Activated T-helper 17 cell treated with anti-CD3 and anti-CD28 coated beads, Interleukin-2, amount 50 U/mL, for 72 hours (primary cell): ENCODE results near the gene WDFY2. TPM values are rescaled to one million over a fixed set of nuclear protein-coding genes. Genes with fewer than 3 reads are reported as not detected.

Experiments
- ATAC-seq: fragments of 150-1000 bp; cut with Tn5 transposase; replicated peaks from 2 replicates; pipeline ENCODE4 v1.10.0; 2021; ENCODE audit warnings: mild to moderate bottlenecking, moderate library complexity
- H3K27ac Mint-ChIP-seq: one replicate; pipeline ENCODE4 v1.8.0; 2022; ENCODE audit warnings: mixed read lengths
- H3K27me3 Mint-ChIP-seq: one replicate; pipeline ENCODE4 v1.8.0; 2022; ENCODE audit warnings: mixed read lengths
- H3K36me3 Mint-ChIP-seq: one replicate; pipeline ENCODE4 v1.8.0; 2022; ENCODE audit warnings: low read depth, mild to moderate bottlenecking, mixed read lengths
- H3K4me1 Mint-ChIP-seq: one replicate; pipeline ENCODE4 v1.8.0; 2022; ENCODE audit warnings: mixed read lengths
- H3K4me3 Mint-ChIP-seq: one replicate; pipeline ENCODE4 v1.8.0; 2022; ENCODE audit warnings: mild to moderate bottlenecking, mixed read lengths
- H3K9me3 Mint-ChIP-seq: one replicate; pipeline ENCODE4 v1.8.0; 2022; ENCODE audit warnings: mixed read lengths
- total RNA-seq, 2 donors: library from RNA; stranded (reverse); gene quantifications; one replicate each; pipeline ENCODE4 v1.2.3, GENCODE V29; 2022

The WDFY2 gene
- total RNA-seq, 2 donors from 2014 or later = 16.8 to 31.5 TPM

- Mint-ChIP-seq H3K27ac (peak overlapping the region; percentile 60), H3K27me3 (no peaks in the 10 kb centered on the region), H3K4me3 (no peak overlapping the region), H3K36me3 (peaks cover 10% of the 10 kb centered on the region), H3K4me1 (peaks cover 38% of the 10 kb centered on the region), H3K9me3 (no peaks in the 10 kb centered on the region)
- ATAC-seq = no peak
Measured at GRCh38 chr13:51624695-51625345, 40.6 kb downstream of the WDFY2 start.

GRCh38 chr13:51625555-51626345, 41.5 kb downstream of the WDFY2 start:
- Mint-ChIP-seq H3K9me3 (no peaks in the 10 kb centered on the region), H3K27me3 (no peaks in the 10 kb centered on the region), H3K4me1 (peaks cover 41% of the 10 kb centered on the region), H3K36me3 (peaks cover 10% of the 10 kb centered on the region), H3K4me3 (no peak overlapping the region), H3K27ac (peak overlapping the region; percentile 54)
- no peak for ATAC-seq

GRCh38 chr13:51626749-51627148, 42.5 kb downstream of the WDFY2 start:
- no peak for ATAC-seq
- H3K4me3 Mint-ChIP-seq = no peak overlapping the region
- H3K9me3 Mint-ChIP-seq = no peaks in the 10 kb centered on the region
- H3K27ac Mint-ChIP-seq = no peak overlapping the region
- no peaks in the 10 kb centered on the region for H3K27me3 Mint-ChIP-seq
- peaks cover 10% of the 10 kb centered on the region for H3K36me3 Mint-ChIP-seq
- peaks cover 37% of the 10 kb centered on the region for H3K4me1 Mint-ChIP-seq

GRCh38 chr13:51628059-51628852, 44.0 kb downstream of the WDFY2 start:
- no peak overlapping the region for H3K4me3 Mint-ChIP-seq
- H3K9me3 Mint-ChIP-seq = no peaks in the 10 kb centered on the region
- ATAC-seq = no peak
- peak overlapping the region; percentile 88 for H3K27ac Mint-ChIP-seq
- H3K36me3 Mint-ChIP-seq = peaks cover 5% of the 10 kb centered on the region
- no peaks in the 10 kb centered on the region for H3K27me3 Mint-ChIP-seq
- peaks cover 38% of the 10 kb centered on the region for H3K4me1 Mint-ChIP-seq

GRCh38 chr13:51629491-51630287, 45.4 kb downstream of the WDFY2 start:
- Mint-ChIP-seq H3K9me3 (no peaks in the 10 kb centered on the region), H3K27ac (peak overlapping the region; percentile 88), H3K27me3 (no peaks in the 10 kb centered on the region), H3K4me3 (peak overlapping the region; percentile 39), H3K36me3 (no peaks in the 10 kb centered on the region), H3K4me1 (peaks cover 32% of the 10 kb centered on the region)
- ATAC-seq = peak; percentile 63

GRCh38 chr13:51630288-51630615, 46.0 kb downstream of the WDFY2 start:
- H3K36me3 Mint-ChIP-seq = no peaks in the 10 kb centered on the region
- no peak for ATAC-seq
- H3K27ac Mint-ChIP-seq = peak overlapping the region; percentile 88
- peaks cover 31% of the 10 kb centered on the region for H3K4me1 Mint-ChIP-seq
- no peaks in the 10 kb centered on the region for H3K27me3 Mint-ChIP-seq
- peak overlapping the region; percentile 39 for H3K4me3 Mint-ChIP-seq
- H3K9me3 Mint-ChIP-seq = no peaks in the 10 kb centered on the region

- H3K27ac Mint-ChIP-seq = peak overlapping the region; percentile 1
- no peaks in the 10 kb centered on the region for H3K9me3 Mint-ChIP-seq
- no peaks in the 10 kb centered on the region for H3K36me3 Mint-ChIP-seq
- H3K4me1 Mint-ChIP-seq = peaks cover 48% of the 10 kb centered on the region
- no peak for ATAC-seq
- no peaks in the 10 kb centered on the region for H3K27me3 Mint-ChIP-seq
- H3K4me3 Mint-ChIP-seq = peak overlapping the region; percentile 7
Measured at GRCh38 chr13:51632591-51633362, 48.5 kb downstream of the WDFY2 start.

- ATAC-seq = peak; percentile 12
- peaks cover 39% of the 10 kb centered on the region for H3K4me1 Mint-ChIP-seq
- H3K36me3 Mint-ChIP-seq = no peaks in the 10 kb centered on the region
- H3K27ac Mint-ChIP-seq = peak overlapping the region; percentile 82
- H3K4me3 Mint-ChIP-seq = peak overlapping the region; percentile 57
- no peaks in the 10 kb centered on the region for H3K27me3 Mint-ChIP-seq
- no peaks in the 10 kb centered on the region for H3K9me3 Mint-ChIP-seq
Measured at GRCh38 chr13:51635137-51635878, 51.0 kb downstream of the WDFY2 start.

GRCh38 chr13:51636349-51636890, 52.2 kb downstream of the WDFY2 start:
- Mint-ChIP-seq H3K4me1 (peaks cover 37% of the 10 kb centered on the region), H3K36me3 (no peaks in the 10 kb centered on the region), H3K9me3 (no peaks in the 10 kb centered on the region), H3K27ac (peak overlapping the region; percentile 82), H3K4me3 (no peak overlapping the region), H3K27me3 (no peaks in the 10 kb centered on the region)
- ATAC-seq = no peak

GRCh38 chr13:51637852-51638215, 53.6 kb downstream of the WDFY2 start:
- no peak for ATAC-seq
- H3K36me3 Mint-ChIP-seq = no peaks in the 10 kb centered on the region
- H3K27me3 Mint-ChIP-seq = no peaks in the 10 kb centered on the region
- no peaks in the 10 kb centered on the region for H3K9me3 Mint-ChIP-seq
- H3K27ac Mint-ChIP-seq = no peak overlapping the region
- H3K4me3 Mint-ChIP-seq = no peak overlapping the region
- peaks cover 29% of the 10 kb centered on the region for H3K4me1 Mint-ChIP-seq

GRCh38 chr13:51638216-51638871, 54.1 kb downstream of the WDFY2 start:
- Mint-ChIP-seq H3K36me3 (no peaks in the 10 kb centered on the region), H3K9me3 (no peaks in the 10 kb centered on the region), H3K27me3 (no peaks in the 10 kb centered on the region), H3K4me3 (no peak overlapping the region), H3K27ac (no peak overlapping the region), H3K4me1 (peaks cover 33% of the 10 kb centered on the region)
- ATAC-seq = no peak

GRCh38 chr13:51639171-51639570, 54.9 kb downstream of the WDFY2 start:
- Mint-ChIP-seq H3K4me3 (no peak overlapping the region), H3K36me3 (no peaks in the 10 kb centered on the region), H3K4me1 (peaks cover 40% of the 10 kb centered on the region), H3K9me3 (no peaks in the 10 kb centered on the region), H3K27me3 (no peaks in the 10 kb centered on the region), H3K27ac (no peak overlapping the region)
- ATAC-seq = no peak
